Right lung (tissue), 5 donors: ENCODE data around the gene TAS2R41. TPM values are rescaled to one million over a fixed set of nuclear protein-coding genes. Genes with fewer than 3 reads are reported as not detected.
"Not testable (repeated sequence)": the region's sequence is repeated elsewhere in the genome, so short reads cannot be mapped to it uniquely, and the experiment has no call there.

Experiments
- DNase-seq, 2 donors: peaks; one replicate each; pipeline ENCODE4 v3.0.0-alpha.2; 2013
- polyA plus RNA-seq, 5 donors: library from polyadenylated mRNA; unstranded; fragments of 120-200 nt; gene quantifications; one replicate each; pipeline versions ENCODE4 v1.2.1 to v1.2.3, GENCODE V29; 2013; ENCODE audit warnings: inconsistent platforms in 1 of 5, low replicate concordance in 1 of 5; ENCODE audit not compliant: insufficient read length in 5 of 5, insufficient read depth in 1 of 5

Gene TAS2R41
- polyA plus RNA-seq, 5 donors, result not detected

GRCh38 chr7:143456992-143457793 lies 20.5 kb upstream of the TAS2R41 start:
- DNase-seq, result no peak

GRCh38 chr7:143458263-143458662 lies 19.4 kb upstream of the TAS2R41 start:
- no peak for DNase-seq

GRCh38 chr7:143458681-143459080 lies 19.0 kb upstream of the TAS2R41 start:
- DNase-seq, result no peak

GRCh38 chr7:143459359-143459758 lies 18.3 kb upstream of the TAS2R41 start:
- no peak for DNase-seq

GRCh38 chr7:143460271-143460979 lies 17.2 kb upstream of the TAS2R41 start:
- no peak for DNase-seq

GRCh38 chr7:143462045-143462444 lies 15.6 kb upstream of the TAS2R41 start:
- no peak for DNase-seq

- no peak for DNase-seq
Observed at GRCh38 chr7:143463556-143463955, 14.1 kb upstream of the TAS2R41 start.

GRCh38 chr7:143463957-143464356 lies 13.7 kb upstream of the TAS2R41 start:
- no peak for DNase-seq

- no peak for DNase-seq
Observed at GRCh38 chr7:143467724-143468123, 9.9 kb upstream of the TAS2R41 start.

- DNase-seq, result not testable (repeated sequence)
Observed at GRCh38 chr7:143472071-143472689, 5.5 kb upstream of the TAS2R41 start.

GRCh38 chr7:143479055-143479766 lies 1.5 kb downstream of the TAS2R41 start:
- DNase-seq, result no peak

GRCh38 chr7:143480501-143480900 lies 2.8 kb downstream of the TAS2R41 start:
- DNase-seq, result no peak

- DNase-seq, result peak; percentile 81 to 82
Observed at GRCh38 chr7:143484119-143484518, 6.4 kb downstream of the TAS2R41 start.

GRCh38 chr7:143485094-143485493 lies 7.4 kb downstream of the TAS2R41 start:
- no peak for DNase-seq

GRCh38 chr7:143485500-143485899 lies 7.8 kb downstream of the TAS2R41 start:
- no peak for DNase-seq

- DNase-seq, result not testable (repeated sequence)
Observed at GRCh38 chr7:143486266-143486665, 8.6 kb downstream of the TAS2R41 start.

- no peak for DNase-seq
Observed at GRCh38 chr7:143487061-143487460, 9.4 kb downstream of the TAS2R41 start.

- peak; percentile 81 for DNase-seq
Observed at GRCh38 chr7:143487566-143487965, 9.9 kb downstream of the TAS2R41 start.

GRCh38 chr7:143490717-143491306 lies 13.1 kb downstream of the TAS2R41 start:
- no peak for DNase-seq

- no peak for DNase-seq
Observed at GRCh38 chr7:143492043-143492471, 14.4 kb downstream of the TAS2R41 start.
